GM18873 (cell line): ENCODE measurements around the gene SAMD4B.
"Not testable (repeated sequence)": the region's sequence is repeated elsewhere in the genome, so short reads cannot be mapped to it uniquely, and the experiment has no call there.

Source experiments
- ATAC-seq: cut with Tn5 transposase; IDR thresholded peaks from one replicate; pipeline ENCODE4 v1.9.1; 2021; ENCODE audit warnings: mild to moderate bottlenecking, moderate library complexity, moderate number of reproducible peaks; ENCODE audit not compliant: unreplicated experiment, low FRiP score

Gene SAMD4B

GRCh38 chr19:39309305-39309670 is 32.9 kb upstream of the SAMD4B start:
- not testable (repeated sequence) for ATAC-seq

GRCh38 chr19:39310558-39311311 is 31.5 kb upstream of the SAMD4B start:
- ATAC-seq, result no peak

GRCh38 chr19:39314016-39314728 is 28.0 kb upstream of the SAMD4B start:
- ATAC-seq, result no peak

- no peak for ATAC-seq
These were observed 26.3 kb upstream of the SAMD4B start for GRCh38 chr19:39315933-39316332.

GRCh38 chr19:39316627-39317321 is 25.4 kb upstream of the SAMD4B start:
- ATAC-seq, result no peak

- no peak for ATAC-seq
These were observed 24.7 kb upstream of the SAMD4B start for GRCh38 chr19:39317476-39317875.

GRCh38 chr19:39318071-39318470 is 24.1 kb upstream of the SAMD4B start:
- ATAC-seq, result no peak

GRCh38 chr19:39318690-39319089 is 23.5 kb upstream of the SAMD4B start:
- ATAC-seq, result no peak

- ATAC-seq, result no peak
These were observed 22.9 kb upstream of the SAMD4B start for GRCh38 chr19:39319098-39319891.

- ATAC-seq, result no peak
These were observed 22.4 kb upstream of the SAMD4B start for GRCh38 chr19:39319892-39320248.

GRCh38 chr19:39321117-39321831 is 20.9 kb upstream of the SAMD4B start:
- no peak for ATAC-seq

- no peak for ATAC-seq
These were observed 20.4 kb upstream of the SAMD4B start for GRCh38 chr19:39321832-39322176.

GRCh38 chr19:39324242-39324842 is 17.9 kb upstream of the SAMD4B start:
- no peak for ATAC-seq

- ATAC-seq, result no peak
These were observed 16.2 kb upstream of the SAMD4B start for GRCh38 chr19:39325778-39326665.

GRCh38 chr19:39327363-39328045 is 14.7 kb upstream of the SAMD4B start:
- ATAC-seq, result no peak

GRCh38 chr19:39328046-39328705 is 14.0 kb upstream of the SAMD4B start:
- ATAC-seq, result no peak

GRCh38 chr19:39329948-39330347 is 12.3 kb upstream of the SAMD4B start:
- no peak for ATAC-seq

- no peak for ATAC-seq
These were observed 9.9 kb upstream of the SAMD4B start for GRCh38 chr19:39332293-39332692.
